ENCODE results near the gene R3HDM2.
A peak's percentile ranks its signal among the peaks of the same experiment; 100 is the strongest.

DNA sequence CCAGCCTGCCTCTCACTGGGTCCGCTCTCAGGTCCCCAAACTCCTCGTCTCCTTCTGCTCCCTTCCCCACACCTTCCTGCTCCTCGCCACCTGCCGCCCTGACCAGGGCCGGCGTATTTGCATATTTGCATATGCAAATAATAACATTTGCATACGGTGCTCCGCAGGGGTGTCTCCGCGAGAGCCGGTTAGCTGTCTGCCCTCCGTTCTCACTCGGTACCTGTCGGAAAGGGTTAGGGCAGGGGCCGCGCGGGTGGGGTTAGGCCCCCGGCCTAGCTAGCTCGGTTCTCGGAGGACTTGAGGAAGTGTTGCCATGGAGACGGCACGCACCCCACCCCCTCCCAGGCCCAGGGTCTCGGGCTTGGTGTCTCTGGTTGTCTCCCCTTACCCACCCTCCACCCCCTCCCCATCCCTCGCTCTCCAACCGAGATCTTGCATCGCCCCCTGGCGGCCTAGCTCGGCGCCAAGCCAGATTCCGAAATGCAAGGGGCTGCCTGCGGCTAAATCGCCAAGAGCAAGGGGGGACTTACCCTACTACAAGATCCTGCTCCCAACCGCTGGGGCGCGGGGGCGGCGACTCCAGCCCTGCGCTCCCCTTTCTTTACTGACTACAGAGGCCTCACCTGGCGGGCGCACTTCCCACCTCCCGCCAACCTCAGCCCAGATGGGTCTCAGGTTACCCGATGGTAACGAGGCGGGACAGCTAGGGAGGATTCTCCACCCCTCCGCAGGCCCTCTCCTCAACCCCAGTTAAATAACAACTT, 188.0 kb downstream of the R3HDM2 start:
- TF ChIP-seq EZH2 (IDR thresholded peaks at IDR 0.05; ENCODE audit: insufficient read depth, low read length) = no peak
- TF ChIP-seq, protein P1, sequence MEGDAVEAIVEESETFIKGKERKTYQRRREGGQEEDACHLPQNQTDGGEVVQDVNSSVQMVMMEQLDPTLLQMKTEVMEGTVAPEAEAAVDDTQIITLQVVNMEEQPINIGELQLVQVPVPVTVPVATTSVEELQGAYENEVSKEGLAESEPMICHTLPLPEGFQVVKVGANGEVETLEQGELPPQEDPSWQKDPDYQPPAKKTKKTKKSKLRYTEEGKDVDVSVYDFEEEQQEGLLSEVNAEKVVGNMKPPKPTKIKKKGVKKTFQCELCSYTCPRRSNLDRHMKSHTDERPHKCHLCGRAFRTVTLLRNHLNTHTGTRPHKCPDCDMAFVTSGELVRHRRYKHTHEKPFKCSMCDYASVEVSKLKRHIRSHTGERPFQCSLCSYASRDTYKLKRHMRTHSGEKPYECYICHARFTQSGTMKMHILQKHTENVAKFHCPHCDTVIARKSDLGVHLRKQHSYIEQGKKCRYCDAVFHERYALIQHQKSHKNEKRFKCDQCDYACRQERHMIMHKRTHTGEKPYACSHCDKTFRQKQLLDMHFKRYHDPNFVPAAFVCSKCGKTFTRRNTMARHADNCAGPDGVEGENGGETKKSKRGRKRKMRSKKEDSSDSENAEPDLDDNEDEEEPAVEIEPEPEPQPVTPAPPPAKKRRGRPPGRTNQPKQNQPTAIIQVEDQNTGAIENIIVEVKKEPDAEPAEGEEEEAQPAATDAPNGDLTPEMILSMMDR (IDR thresholded peaks at IDR 0.05; ENCODE audit: insufficient read depth, low read depth, low read length) = peak; percentile 28

Measured in astrocyte (in vitro differentiated cells and primary cell).